D721Med (cell line): ENCODE measurements around the gene GPR153.

Experiments
- DNase-seq: peaks from one replicate; pipeline ENCODE4 v3.0.0; 2011; ENCODE audit warnings: low spot score; ENCODE audit not compliant: insufficient read length
- FAIRE-seq: peaks from 2 replicates; lab custom pipeline; 2011; peaks lifted over from hg19 to GRCh38; lab: Jason Lieb, UNC
- TF ChIP-seq, protein P1 (sequence below): IDR thresholded peaks from 2 replicates; pipeline ENCODE4 v1.5.1; 2012; ENCODE audit warnings: mild to moderate bottlenecking, control low read depth; ENCODE audit not compliant: insufficient read depth; ENCODE audit errors: missing control alignments

Gene GPR153

DNA sequence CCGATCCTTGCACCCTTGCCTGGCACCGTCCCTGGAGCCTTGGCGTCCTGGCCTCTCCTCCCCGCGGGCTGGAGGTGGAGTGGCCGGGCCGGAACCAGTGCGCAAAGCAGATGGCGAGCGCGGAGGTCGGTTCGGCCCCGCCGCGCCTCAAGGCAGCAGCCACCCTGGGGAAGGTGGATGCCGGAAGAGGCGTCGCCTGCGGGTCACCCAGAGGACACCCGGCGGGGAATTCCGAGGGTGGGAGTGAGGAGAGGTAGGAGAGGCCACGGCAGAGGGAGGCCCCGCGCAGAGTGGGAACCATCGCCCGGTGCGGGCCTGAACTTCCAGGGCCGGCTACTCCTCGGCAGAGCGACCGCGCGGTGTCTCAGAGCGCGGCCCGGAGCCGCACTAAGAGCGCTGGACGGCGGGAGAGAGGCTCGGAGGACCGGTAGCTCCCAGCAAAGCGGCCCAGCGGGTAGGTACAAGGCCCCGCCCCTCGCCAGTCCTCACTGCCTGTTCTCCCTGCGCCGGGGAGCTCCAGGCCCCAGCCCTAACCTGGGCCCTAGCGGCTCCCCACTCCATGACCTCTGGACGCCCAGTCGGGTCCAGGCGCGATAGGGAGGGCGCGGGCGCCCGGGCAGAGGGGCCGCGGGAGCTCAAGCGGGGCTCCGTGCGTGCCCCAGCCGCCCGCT, 54.9 kb downstream of the GPR153 start, which contains the start of gene RNF207:
TSS of gene RNF207 (plus strand) at position 271 of the 671 bp plus-strand sequence. CDS start 417 bp downstream, outside the sequence.
- DNase-seq (no peak), FAIRE-seq (no peak)
- TF ChIP-seq, protein P1, sequence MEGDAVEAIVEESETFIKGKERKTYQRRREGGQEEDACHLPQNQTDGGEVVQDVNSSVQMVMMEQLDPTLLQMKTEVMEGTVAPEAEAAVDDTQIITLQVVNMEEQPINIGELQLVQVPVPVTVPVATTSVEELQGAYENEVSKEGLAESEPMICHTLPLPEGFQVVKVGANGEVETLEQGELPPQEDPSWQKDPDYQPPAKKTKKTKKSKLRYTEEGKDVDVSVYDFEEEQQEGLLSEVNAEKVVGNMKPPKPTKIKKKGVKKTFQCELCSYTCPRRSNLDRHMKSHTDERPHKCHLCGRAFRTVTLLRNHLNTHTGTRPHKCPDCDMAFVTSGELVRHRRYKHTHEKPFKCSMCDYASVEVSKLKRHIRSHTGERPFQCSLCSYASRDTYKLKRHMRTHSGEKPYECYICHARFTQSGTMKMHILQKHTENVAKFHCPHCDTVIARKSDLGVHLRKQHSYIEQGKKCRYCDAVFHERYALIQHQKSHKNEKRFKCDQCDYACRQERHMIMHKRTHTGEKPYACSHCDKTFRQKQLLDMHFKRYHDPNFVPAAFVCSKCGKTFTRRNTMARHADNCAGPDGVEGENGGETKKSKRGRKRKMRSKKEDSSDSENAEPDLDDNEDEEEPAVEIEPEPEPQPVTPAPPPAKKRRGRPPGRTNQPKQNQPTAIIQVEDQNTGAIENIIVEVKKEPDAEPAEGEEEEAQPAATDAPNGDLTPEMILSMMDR, result no peak

DNA sequence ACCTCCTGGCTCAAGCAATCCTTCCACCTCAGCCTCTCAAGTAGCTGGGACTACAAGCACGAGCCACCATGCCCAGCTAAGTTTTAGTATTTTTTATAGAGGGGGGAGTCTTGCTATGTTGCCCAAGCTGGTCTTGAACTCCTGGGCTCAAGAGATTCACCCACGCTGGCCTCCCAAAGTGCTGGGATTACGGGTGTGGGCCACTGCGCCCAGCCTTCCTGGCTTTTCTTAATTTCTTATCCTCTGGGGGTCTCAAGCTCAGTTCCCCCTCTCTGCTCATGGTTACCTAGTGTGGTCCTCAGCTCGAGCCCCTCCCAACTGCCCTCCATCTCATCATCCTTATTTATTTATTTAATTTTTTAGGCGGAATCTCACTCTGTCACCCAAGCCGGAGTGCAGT, 58.6 kb downstream of the GPR153 start:
- DNase-seq (no peak), FAIRE-seq (no peak)
- TF ChIP-seq, protein P1, result no peak

- no peak for DNase-seq
- TF ChIP-seq, protein P1, result no peak
- FAIRE-seq, result no peak
These were observed 60.6 kb downstream of the GPR153 start for GRCh38 chr1:6200188-6200809.

DNA sequence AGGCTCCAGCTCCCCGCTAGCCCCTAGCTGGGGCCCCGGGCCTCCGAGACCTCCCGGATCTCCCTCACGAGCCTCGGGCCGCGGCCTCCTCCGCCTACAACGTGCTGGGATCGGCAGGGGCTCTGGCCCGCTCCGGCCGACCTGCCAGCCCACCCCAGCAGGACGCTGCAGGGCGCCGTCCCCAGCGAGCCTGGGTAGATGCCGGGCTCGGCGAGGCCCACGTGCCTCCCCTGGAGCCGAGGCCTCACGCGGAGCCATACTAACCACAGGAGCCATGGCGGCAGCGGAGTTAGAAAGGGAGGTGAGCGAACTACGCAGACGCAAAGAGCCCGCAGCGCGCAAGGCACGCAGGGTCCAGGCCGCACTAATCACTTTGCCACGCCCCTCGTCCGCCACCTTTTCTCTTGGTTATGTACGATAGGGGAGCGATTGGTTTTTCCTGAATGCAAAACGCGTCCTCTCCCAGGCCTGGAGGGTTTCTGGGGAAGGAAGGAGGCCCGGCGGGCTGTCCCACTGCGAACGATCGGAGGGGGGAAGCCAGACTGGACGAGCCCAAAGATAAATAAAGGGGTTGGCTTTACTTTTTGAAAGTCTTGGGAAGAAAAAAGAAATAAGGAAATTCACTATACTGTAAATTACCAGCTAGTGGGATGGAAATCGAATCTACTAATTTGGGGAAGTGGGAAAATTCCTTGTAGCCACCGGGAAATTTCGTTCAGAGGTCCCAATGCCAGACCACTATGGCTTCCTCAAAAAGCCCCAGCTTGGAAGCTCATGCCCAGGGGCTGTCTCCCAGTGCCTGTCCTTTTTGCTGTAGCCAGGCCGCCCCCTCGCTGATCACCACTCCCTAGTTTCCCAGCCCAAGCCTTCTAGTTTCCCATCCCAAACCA, 61.4 kb downstream of the GPR153 start, which contains the start of gene RPL22:
TSS of gene RPL22 (minus strand) at position 298 of the 890 bp plus-strand sequence. CDS start at position 276, 22 bp downstream.
- TF ChIP-seq, protein P1, result no peak
- FAIRE-seq (no peak), DNase-seq (peak; percentile 39)

DNA sequence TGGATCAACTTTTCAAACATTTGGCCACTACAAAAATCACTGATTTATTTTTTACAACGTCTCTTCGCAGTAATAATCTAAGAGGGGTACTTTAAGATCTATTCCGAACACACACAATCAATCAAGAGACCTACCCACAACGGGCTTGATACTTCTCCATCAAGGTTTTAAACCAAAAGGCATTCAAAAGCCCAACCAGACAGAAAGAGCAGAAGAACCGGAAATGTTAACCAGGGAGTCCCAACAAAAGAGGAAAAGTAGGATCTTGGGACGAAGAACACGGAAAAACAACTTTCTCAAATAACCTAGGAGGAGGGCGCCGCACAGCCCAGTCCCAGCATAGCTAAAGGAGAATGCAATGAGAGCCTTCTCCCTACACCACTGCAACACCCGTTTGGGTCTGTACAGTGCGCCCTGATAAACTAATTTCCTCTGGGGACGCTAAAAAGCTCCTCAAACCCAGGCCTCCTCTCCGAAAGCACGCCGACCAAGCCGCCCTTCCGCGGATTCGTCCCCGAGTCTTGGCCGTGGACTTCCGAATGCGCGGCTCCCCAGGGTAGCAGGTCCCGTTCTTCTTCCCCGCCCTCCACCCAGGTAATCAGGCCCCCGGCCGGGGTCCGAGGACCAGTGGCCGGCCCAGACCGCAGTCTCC, 62.1 kb downstream of the GPR153 start:
- DNase-seq (no peak), FAIRE-seq (no peak)
- TF ChIP-seq, protein P1, result no peak

DNA sequence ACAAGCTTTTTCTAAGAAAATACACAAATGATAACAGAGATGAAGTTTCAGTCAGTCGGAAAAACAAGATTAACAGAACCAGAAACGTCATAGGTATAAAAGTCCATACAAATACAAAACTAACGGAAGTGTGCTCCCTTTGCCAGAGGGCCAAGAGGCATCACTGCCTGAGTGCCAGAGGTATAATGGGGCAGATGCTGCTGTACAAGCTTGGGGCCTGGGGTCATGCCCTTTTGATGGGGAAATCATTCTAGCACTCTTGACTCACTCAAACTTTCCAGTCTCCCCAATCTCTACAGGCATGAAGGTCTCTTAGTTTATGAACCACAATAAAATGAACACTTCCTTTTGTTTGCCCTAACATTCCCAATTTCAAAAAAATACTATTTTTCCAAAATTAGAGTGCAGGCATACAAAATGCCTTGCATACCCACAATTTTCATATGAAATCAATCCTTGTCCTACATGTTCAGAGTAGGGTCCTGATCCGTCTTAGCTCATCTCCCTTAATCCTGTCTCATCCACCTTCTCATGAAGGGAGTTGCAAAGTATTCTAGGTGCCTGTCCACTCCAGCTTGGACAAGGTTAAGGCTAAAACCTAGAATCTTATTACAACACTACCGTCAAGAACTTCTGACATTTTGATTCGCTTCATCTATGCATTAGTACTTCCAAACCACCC, 63.0 kb downstream of the GPR153 start:
- TF ChIP-seq, protein P1, result no peak
- no peak for FAIRE-seq
- DNase-seq, result no peak
